ES-I3 (cell line): ENCODE data around the gene COPS9.

ENCODE experiments used
- H3K36me3 ChIP-seq: 2 replicates; pipeline ENCODE4 v1.6.1; 2013; ENCODE audit warnings: mild to moderate bottlenecking, low read length, control low read depth, moderate library complexity; ENCODE audit not compliant: insufficient read depth
- H3K4me1 ChIP-seq: 2 replicates; pipeline ENCODE4 v1.6.1; 2013; ENCODE audit warnings: mild to moderate bottlenecking, control low read depth, low read length; ENCODE audit not compliant: insufficient read depth
- H3K9ac ChIP-seq: 2 replicates; pipeline ENCODE4 v1.6.1; 2013; ENCODE audit warnings: low read depth, mild to moderate bottlenecking, low read length, moderate library complexity
- H3K9me3 ChIP-seq: 2 replicates; pipeline ENCODE4 v1.6.1; 2013; ENCODE audit warnings: mild to moderate bottlenecking, low read length, moderate library complexity; ENCODE audit not compliant: control insufficient read depth, insufficient read depth

COPS9 gene

GRCh38 chr2:240139011-240139441 is 2.9 kb upstream of the COPS9 start:
- Histone ChIP-seq H3K9me3 (no peaks in the 10 kb centered on the region), H3K36me3 (no peaks in the 10 kb centered on the region), H3K4me1 (peaks cover 9% of the 10 kb centered on the region; the same call in 1 of the 2 replicates), H3K9ac (no peak overlapping the region)

- no peak overlapping the region for H3K9ac ChIP-seq
- H3K4me1 ChIP-seq: peaks cover 9% of the 10 kb centered on the region; the same call in 1 of the 2 replicates
Measured at GRCh38 chr2:240138254-240138984, 2.3 kb upstream of the COPS9 start.

GRCh38 chr2:240137596-240138253 is 1.6 kb upstream of the COPS9 start:
- Histone ChIP-seq H3K9me3 (no peaks in the 10 kb centered on the region), H3K9ac (no peak overlapping the region), H3K36me3 (peaks cover 6% of the 10 kb centered on the region; the same call in 1 of the 2 replicates), H3K4me1 (peaks cover 9% of the 10 kb centered on the region; the same call in 1 of the 2 replicates)

More at GRCh38 chr2:240138254-240138984, 2.3 kb upstream of the COPS9 start:
- H3K9me3 ChIP-seq: no peaks in the 10 kb centered on the region
- no peaks in the 10 kb centered on the region for H3K36me3 ChIP-seq

GRCh38 chr2:240136671-240137292 is 677 bp upstream of the COPS9 start:
- no peaks in the 10 kb centered on the region for H3K9me3 ChIP-seq

GRCh38 chr2:240135706-240136012 is 446 bp downstream of the COPS9 start:
- Histone ChIP-seq H3K36me3 (peaks cover 12% of the 10 kb centered on the region; the same call in 1 of the 2 replicates), H3K9ac (peak overlapping the region; percentile 73), H3K9me3 (no peaks in the 10 kb centered on the region), H3K4me1 (peaks cover 9% of the 10 kb centered on the region; the same call in 1 of the 2 replicates)

More at GRCh38 chr2:240136671-240137292, 677 bp upstream of the COPS9 start:
- Histone ChIP-seq H3K4me1 (peaks cover 9% of the 10 kb centered on the region; the same call in 1 of the 2 replicates), H3K9ac (peak overlapping the region; percentile 73; the same call in 1 of the 2 replicates), H3K36me3 (peaks cover 12% of the 10 kb centered on the region; the same call in 1 of the 2 replicates)

GRCh38 chr2:240134956-240135520 is 1.1 kb downstream of the COPS9 start:
- peaks cover 9% of the 10 kb centered on the region; the same call in 1 of the 2 replicates for H3K4me1 ChIP-seq
- H3K9me3 ChIP-seq: no peaks in the 10 kb centered on the region
- peak overlapping the region; percentile 73 for H3K9ac ChIP-seq
- H3K36me3 ChIP-seq: peaks cover 16% of the 10 kb centered on the region; the same call in 1 of the 2 replicates

GRCh38 chr2:240134466-240134865 is 1.6 kb downstream of the COPS9 start:
- Histone ChIP-seq H3K9me3 (no peaks in the 10 kb centered on the region), H3K9ac (no peak overlapping the region), H3K36me3 (peaks cover 19% of the 10 kb centered on the region), H3K4me1 (peaks cover 3% of the 10 kb centered on the region; the same call in 1 of the 2 replicates)

GRCh38 chr2:240133401-240133800 is 2.7 kb downstream of the COPS9 start:
- Histone ChIP-seq H3K9me3 (no peaks in the 10 kb centered on the region), H3K4me1 (no peaks in the 10 kb centered on the region), H3K36me3 (peaks cover 29% of the 10 kb centered on the region), H3K9ac (no peak overlapping the region)

- Histone ChIP-seq H3K9ac (no peak overlapping the region), H3K36me3 (peaks cover 36% of the 10 kb centered on the region)
Measured at GRCh38 chr2:240132651-240132980, 3.5 kb downstream of the COPS9 start.

GRCh38 chr2:240131941-240132650 is 4.0 kb downstream of the COPS9 start:
- H3K4me1 ChIP-seq: no peaks in the 10 kb centered on the region
- H3K9me3 ChIP-seq: no peaks in the 10 kb centered on the region
- H3K36me3 ChIP-seq: peaks cover 39% of the 10 kb centered on the region
- no peak overlapping the region for H3K9ac ChIP-seq

More at GRCh38 chr2:240132651-240132980, 3.5 kb downstream of the COPS9 start:
- no peaks in the 10 kb centered on the region for H3K4me1 ChIP-seq
- H3K9me3 ChIP-seq: no peaks in the 10 kb centered on the region

GRCh38 chr2:240131296-240131695 is 4.8 kb downstream of the COPS9 start:
- Histone ChIP-seq H3K36me3 (peaks cover 39% of the 10 kb centered on the region), H3K9ac (no peak overlapping the region), H3K4me1 (no peaks in the 10 kb centered on the region), H3K9me3 (no peaks in the 10 kb centered on the region)

GRCh38 chr2:240130393-240131195 is 5.5 kb downstream of the COPS9 start:
- Histone ChIP-seq H3K9me3 (no peaks in the 10 kb centered on the region), H3K36me3 (peaks cover 39% of the 10 kb centered on the region), H3K4me1 (no peaks in the 10 kb centered on the region), H3K9ac (no peak overlapping the region)

GRCh38 chr2:240129731-240130392 is 6.2 kb downstream of the COPS9 start:
- H3K36me3 ChIP-seq: peaks cover 39% of the 10 kb centered on the region

More at GRCh38 chr2:240129731-240130392, 6.2 kb downstream of the COPS9 start:
- Histone ChIP-seq H3K9ac (no peak overlapping the region), H3K9me3 (no peaks in the 10 kb centered on the region), H3K4me1 (no peaks in the 10 kb centered on the region)
